ENCODE results near the gene FCMR. TPM values are rescaled to one million over a fixed set of nuclear protein-coding genes. Genes with fewer than 3 reads are reported as not detected.

The FCMR gene
- total and polyA plus RNA-seq, 2 donors (not counting 1 experiment from before 2014, with no cell fraction given): 711 to 931 TPM

GRCh38 chr1:206905295-206906164 lies 16.2 kb downstream of the FCMR start:
- peaks cover 51 to 61% of the 10 kb centered on the region in 2 donors for H3K4me1 ChIP-seq (ENCODE audit: control insufficient read depth in 2 of 2, insufficient read depth in 2 of 2, low read length in 2 of 2)
- no peaks in the 10 kb centered on the region for H3K27me3 Mint-ChIP-seq
- peak overlapping the region; percentile 82 for H3K27ac Mint-ChIP-seq
- peak overlapping the region; percentile 49 to 79 for H3K27ac ChIP-seq (ENCODE audit: low read length in 2 of 2)
- ChIA-PET CTCF (interaction anchor here (0.7 to 11.6 kb wide), 13 partner anchors 8 to 271 kb away, joined by 3 to 208 read pairs (median 7); partner anchors contain the start of genes DYRK3, FCMR, IL20 and IL24), POLR2A (interaction anchor here (0.6 to 1.8 kb wide), 9 partner anchors 13 to 262 kb away, joined by 3 to 8 read pairs (median 4); partner anchors contain the start of gene FCMR)
- H3K27me3 ChIP-seq (replicated peaks in 1 of 4; ENCODE audit: control extremely low read depth in 1 of 4, control insufficient read depth in 3 of 4, insufficient read depth in 4 of 4, low read length in 3 of 4): no peaks in the 10 kb centered on the region
- peaks cover 7 to 78% of the 10 kb centered on the region in 2 experiments for H3K36me3 ChIP-seq (replicated peaks in 1 of 2; ENCODE audit: control extremely low read depth in 1 of 2, control insufficient read depth in 1 of 2, extremely low read depth in 1 of 2, insufficient read depth in 2 of 2, low read length in 1 of 2)
- no peak overlapping the region for H2AFZ ChIP-seq (ENCODE audit: insufficient read depth, low read depth, low read length, poor library complexity, severe bottlenecking)
- DNase-seq: peak; percentile 62
- H4K20me1 ChIP-seq (ENCODE audit: control insufficient read depth, insufficient read depth, low read length, poor library complexity, severe bottlenecking): peaks cover 91% of the 10 kb centered on the region
- peak; percentile 86 for ATAC-seq (ENCODE audit: low read depth)
- H3K9ac ChIP-seq (ENCODE audit: low read length): no peak overlapping the region
- H3K4me2 ChIP-seq (replicated peaks; ENCODE audit: low read depth, low read length, poor library complexity, severe bottlenecking): peak overlapping the region; percentile 35
- no peaks in the 10 kb centered on the region for H3K9me3 ChIP-seq (ENCODE audit: control extremely low read depth in 1 of 3, control insufficient read depth in 2 of 3, insufficient read depth in 1 of 3, low read length in 2 of 3)
- no peak overlapping the region for H3K4me3 ChIP-seq (ENCODE audit: control extremely low read depth in 1 of 5, extremely low read depth in 1 of 5, insufficient read depth in 1 of 5, low read depth in 2 of 5, low read length in 4 of 5)
- H3K4me1 Mint-ChIP-seq: peaks cover 77% of the 10 kb centered on the region
- TF ChIP-seq CTCF (IDR thresholded peaks at IDR 0.05) (no peak), EZH2 (IDR thresholded peaks at IDR 0.05; ENCODE audit: borderline replicate concordance, insufficient read depth, low read depth, low read length, poor library complexity, severe bottlenecking) (no peak)
- H3K79me2 ChIP-seq (ENCODE audit: control insufficient read depth, insufficient read depth, low read length): peaks cover 26% of the 10 kb centered on the region
- intact Hi-C loops (cut with micrococcal nuclease): no loop called here
- WGBS (ENCODE audit: insufficient coverage): 33% methylated on average over 3 of the region's 4 CpGs
- H3K9me3 Mint-ChIP-seq (ENCODE audit: insufficient read depth): no peaks in the 10 kb centered on the region
- peak overlapping the region; percentile 64 for H3K4me3 Mint-ChIP-seq

Measured in B cell (primary cell).